Measurements from ENCODE around the gene STAC. TPM values are rescaled to one million over a fixed set of nuclear protein-coding genes. Genes with fewer than 3 reads are reported as not detected.

STAC gene
- total RNA-seq (2022; extraction: Qiagen RNA extraction; ENCODE audit: low read depth) = 1.8 to 3.1 TPM (median 2.8 TPM) in 5 replicates

GRCh38 chr3:36380221-36381031 lies at the start of gene STAC:
Gene STAC (plus strand): TSS chr3:36380504. CDS start chr3:36380644, 140 bp downstream.

Data from A549 treated with DMSO at 1 μM for 4 hours (cell line).